Measurements from ENCODE around the gene PPIL4. TPM values are rescaled to one million over a fixed set of nuclear protein-coding genes. Genes with fewer than 3 reads are reported as not detected.

PPIL4 gene
- total and polyA plus RNA-seq, 2 of the 13 experiments (the other 11 are each of a cell fraction or from before 2014, with no cell fraction given): 5.5 to 46.0 TPM

GRCh38 chr6:149484733-149485700 is 60.8 kb downstream of the PPIL4 start, which contains the start of gene ZC3H12D (continued):
- TF ChIP-seq NCOR1 (IDR thresholded peaks at IDR 0.05; ENCODE audit: borderline replicate concordance, low read length) (peak; percentile 90; the same call in 1 of the 2 replicates), JDP2 (CRISPR knock-in tag; IDR thresholded peaks at IDR 0.05; ENCODE audit: borderline replicate concordance) (no peak), CCAR2 (optimal IDR thresholded peaks at IDR 0.05; ENCODE audit: low read depth, low read length) (no peak), ZNF687 (CRISPR knock-in tag; IDR thresholded peaks at IDR 0.05) (peak; percentile 95), FOXJ3 (CRISPR knock-in tag; IDR thresholded peaks at IDR 0.05; ENCODE audit: borderline replicate concordance) (no peak), TRIM22 (IDR thresholded peaks at IDR 0.05) (no peak), ZNF879 (CRISPR knock-in tag; IDR thresholded peaks at IDR 0.05) (no peak), NR0B2 (CRISPR knock-in tag; IDR thresholded peaks at IDR 0.05) (no peak), ZBTB38 (CRISPR knock-in tag; IDR thresholded peaks at IDR 0.05) (peak; percentile 33; the same call in 1 of the 2 replicates), ZNF253 (CRISPR knock-in tag; IDR thresholded peaks at IDR 0.05; ENCODE audit: borderline replicate concordance) (no peak), CREBL2 (CRISPR knock-in tag; IDR thresholded peaks at IDR 0.05; ENCODE audit: borderline replicate concordance) (no peak), MTERF4 (CRISPR knock-in tag; IDR thresholded peaks at IDR 0.05) (no peak), EED (CRISPR knock-in tag; IDR thresholded peaks at IDR 0.05) (no peak; the same call in 1 of the 2 replicates), MAFG (CRISPR knock-in tag; IDR thresholded peaks at IDR 0.05) (no peak), ARHGAP35 (CRISPR knock-in tag; IDR thresholded peaks at IDR 0.05; ENCODE audit: borderline replicate concordance) (no peak), POGZ (CRISPR knock-in tag; IDR thresholded peaks at IDR 0.05) (peak; percentile 53), MIER3 (CRISPR knock-in tag; IDR thresholded peaks at IDR 0.05; ENCODE audit: borderline replicate concordance) (peak; percentile 82), ZNF770 (CRISPR knock-in tag; IDR thresholded peaks at IDR 0.05) (peak; percentile 77), ZNF17 (CRISPR knock-in tag; IDR thresholded peaks at IDR 0.05) (no peak)
